GM12878 (cell line): Measurements from ENCODE around the gene CAMK2B.
A peak's percentile ranks its signal among the peaks of the same experiment; 100 is the strongest.

Experiments
- CEBPB ChIP-seq, 2 experiments: fragments of 150-350 bp in 1 of 2; IDR thresholded peaks; 2 replicates each; pipeline ENCODE4 v1.6.1; 2012 to 2014; ENCODE audit warnings: low read depth in 2 of 2, low read length in 2 of 2, borderline replicate concordance in 1 of 2, inconsistent platforms in 1 of 2
- GABPA ChIP-seq: IDR thresholded peaks from 2 replicates; pipeline ENCODE4 v1.6.1; 2014; ENCODE audit warnings: antibody characterized with exemption, low read depth, mild to moderate bottlenecking, inconsistent platforms
- NBN ChIP-seq: fragments of 450-650 bp; IDR thresholded peaks from 2 replicates; pipeline ENCODE4 v1.6.1; 2016
- SUZ12 ChIP-seq: fragments of 200-600 bp; sonication (generic); IDR thresholded peaks from one replicate; pipeline ENCODE4 v1.6.1; 2018; ENCODE audit warnings: antibody characterized with exemption, mild to moderate bottlenecking; ENCODE audit not compliant: unreplicated experiment
- TF ChIP-seq, protein P1 (sequence below), 3 experiments: IDR thresholded peaks in 2 of 3; conservative IDR thresholded peaks in 1 of 3; 2 replicates each; pipeline ENCODE4 v1.5.1; 2011; ENCODE audit warnings: low read depth in 3 of 3, low read length in 3 of 3, mild to moderate bottlenecking in 3 of 3, control low read depth in 2 of 3, moderate library complexity in 2 of 3, inconsistent platforms in 1 of 3, mixed read lengths in 1 of 3; ENCODE audit not compliant: control insufficient read depth in 2 of 3, insufficient read depth in 1 of 3; ENCODE audit errors: extremely low read depth in 1 of 3

GRCh38 chr7:44309271-44310091 is 15.9 kb downstream of the CAMK2B start:
- TF ChIP-seq CEBPB (IDR thresholded peaks at IDR 0.05; ENCODE audit: borderline replicate concordance in 1 of 2, low read depth in 2 of 2, low read length in 2 of 2) (no peak), NBN (no peak), SUZ12 (peak; percentile 41), GABPA (no peak)
- TF ChIP-seq, protein P1, sequence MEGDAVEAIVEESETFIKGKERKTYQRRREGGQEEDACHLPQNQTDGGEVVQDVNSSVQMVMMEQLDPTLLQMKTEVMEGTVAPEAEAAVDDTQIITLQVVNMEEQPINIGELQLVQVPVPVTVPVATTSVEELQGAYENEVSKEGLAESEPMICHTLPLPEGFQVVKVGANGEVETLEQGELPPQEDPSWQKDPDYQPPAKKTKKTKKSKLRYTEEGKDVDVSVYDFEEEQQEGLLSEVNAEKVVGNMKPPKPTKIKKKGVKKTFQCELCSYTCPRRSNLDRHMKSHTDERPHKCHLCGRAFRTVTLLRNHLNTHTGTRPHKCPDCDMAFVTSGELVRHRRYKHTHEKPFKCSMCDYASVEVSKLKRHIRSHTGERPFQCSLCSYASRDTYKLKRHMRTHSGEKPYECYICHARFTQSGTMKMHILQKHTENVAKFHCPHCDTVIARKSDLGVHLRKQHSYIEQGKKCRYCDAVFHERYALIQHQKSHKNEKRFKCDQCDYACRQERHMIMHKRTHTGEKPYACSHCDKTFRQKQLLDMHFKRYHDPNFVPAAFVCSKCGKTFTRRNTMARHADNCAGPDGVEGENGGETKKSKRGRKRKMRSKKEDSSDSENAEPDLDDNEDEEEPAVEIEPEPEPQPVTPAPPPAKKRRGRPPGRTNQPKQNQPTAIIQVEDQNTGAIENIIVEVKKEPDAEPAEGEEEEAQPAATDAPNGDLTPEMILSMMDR (IDR thresholded peaks at IDR 0.05 in 2 of 3, conservative IDR thresholded peaks at IDR 0.05 in 1 of 3; ENCODE audit: control insufficient read depth in 2 of 3, extremely low read depth in 1 of 3, insufficient read depth in 1 of 3, low read depth in 3 of 3, low read length in 3 of 3), result no peak
